Right atrium auricular region (tissue), 2 donors: Measurements from ENCODE around the gene LIMCH1. TPM values are rescaled to one million over a fixed set of nuclear protein-coding genes. Genes with fewer than 3 reads are reported as not detected.

Experiments
- DNase-seq: peaks from one replicate; pipeline ENCODE4 v3.0.0-alpha.2; 2019; ENCODE audit warnings: low spot score
- H3K27ac ChIP-seq, 2 donors: fragments of 200-600 bp; sonication (generic); 1 replicate in 1 of 2; 2 replicates in 1 of 2; pipeline ENCODE4 v1.5.1; 2016 to 2019
- H3K27me3 ChIP-seq, 2 donors: fragments of 200-600 bp; sonication (generic); one replicate each; pipeline versions ENCODE4 v1.5.1 to v1.6.0; 2017 to 2019
- H3K36me3 ChIP-seq: fragments of 200-600 bp; sonication (generic); one replicate; pipeline ENCODE4 v1.5.1; 2016
- H3K4me1 ChIP-seq, 2 donors: fragments of 200-600 bp; sonication (generic); one replicate each; pipeline versions ENCODE4 v1.5.1 to v1.6.0; 2017 to 2019
- H3K4me3 ChIP-seq, 2 donors: fragments of 200-600 bp; sonication (generic); 1 replicate in 1 of 2; 2 replicates in 1 of 2; pipeline ENCODE4 v1.5.1; 2017 to 2019; ENCODE audit warnings: mild to moderate bottlenecking in 1 of 2, moderate library complexity in 1 of 2
- H3K9me3 ChIP-seq, 2 donors: fragments of 200-600 bp; sonication (generic); one replicate each; pipeline ENCODE4 v1.5.1; 2019
- total RNA-seq, 2 donors: library from RNA; depleted of rRNA; stranded (reverse); fragments of >200 nt; gene quantifications; one replicate each; pipeline ENCODE4 v1.1.0, GENCODE V29; 2016
- TF ChIP-seq, protein P1 (sequence below), 2 donors: fragments of 200-600 bp; sonication (generic); IDR thresholded peaks; one replicate each; pipeline ENCODE4 v1.5.1; 2019; ENCODE audit warnings: antibody characterized with exemption in 2 of 2

Gene LIMCH1
- total RNA-seq, 2 donors from 2014 or later, result 76.1 to 101 TPM

GRCh38 chr4:41514169-41514568 lies 23.8 kb upstream of the LIMCH1 start:
- Histone ChIP-seq H3K36me3 (no peaks in the 10 kb centered on the region), H3K9me3 (no peaks in the 10 kb centered on the region), H3K27ac (no peak overlapping the region), H3K4me3 (no peak overlapping the region), H3K27me3 (no peaks in the 10 kb centered on the region), H3K4me1 (peaks cover 0 to 15% of the 10 kb centered on the region in 2 donors)
- DNase-seq, result no peak
- TF ChIP-seq, protein P1, sequence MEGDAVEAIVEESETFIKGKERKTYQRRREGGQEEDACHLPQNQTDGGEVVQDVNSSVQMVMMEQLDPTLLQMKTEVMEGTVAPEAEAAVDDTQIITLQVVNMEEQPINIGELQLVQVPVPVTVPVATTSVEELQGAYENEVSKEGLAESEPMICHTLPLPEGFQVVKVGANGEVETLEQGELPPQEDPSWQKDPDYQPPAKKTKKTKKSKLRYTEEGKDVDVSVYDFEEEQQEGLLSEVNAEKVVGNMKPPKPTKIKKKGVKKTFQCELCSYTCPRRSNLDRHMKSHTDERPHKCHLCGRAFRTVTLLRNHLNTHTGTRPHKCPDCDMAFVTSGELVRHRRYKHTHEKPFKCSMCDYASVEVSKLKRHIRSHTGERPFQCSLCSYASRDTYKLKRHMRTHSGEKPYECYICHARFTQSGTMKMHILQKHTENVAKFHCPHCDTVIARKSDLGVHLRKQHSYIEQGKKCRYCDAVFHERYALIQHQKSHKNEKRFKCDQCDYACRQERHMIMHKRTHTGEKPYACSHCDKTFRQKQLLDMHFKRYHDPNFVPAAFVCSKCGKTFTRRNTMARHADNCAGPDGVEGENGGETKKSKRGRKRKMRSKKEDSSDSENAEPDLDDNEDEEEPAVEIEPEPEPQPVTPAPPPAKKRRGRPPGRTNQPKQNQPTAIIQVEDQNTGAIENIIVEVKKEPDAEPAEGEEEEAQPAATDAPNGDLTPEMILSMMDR (IDR thresholded peaks at IDR 0.05), result no peak

DNA sequence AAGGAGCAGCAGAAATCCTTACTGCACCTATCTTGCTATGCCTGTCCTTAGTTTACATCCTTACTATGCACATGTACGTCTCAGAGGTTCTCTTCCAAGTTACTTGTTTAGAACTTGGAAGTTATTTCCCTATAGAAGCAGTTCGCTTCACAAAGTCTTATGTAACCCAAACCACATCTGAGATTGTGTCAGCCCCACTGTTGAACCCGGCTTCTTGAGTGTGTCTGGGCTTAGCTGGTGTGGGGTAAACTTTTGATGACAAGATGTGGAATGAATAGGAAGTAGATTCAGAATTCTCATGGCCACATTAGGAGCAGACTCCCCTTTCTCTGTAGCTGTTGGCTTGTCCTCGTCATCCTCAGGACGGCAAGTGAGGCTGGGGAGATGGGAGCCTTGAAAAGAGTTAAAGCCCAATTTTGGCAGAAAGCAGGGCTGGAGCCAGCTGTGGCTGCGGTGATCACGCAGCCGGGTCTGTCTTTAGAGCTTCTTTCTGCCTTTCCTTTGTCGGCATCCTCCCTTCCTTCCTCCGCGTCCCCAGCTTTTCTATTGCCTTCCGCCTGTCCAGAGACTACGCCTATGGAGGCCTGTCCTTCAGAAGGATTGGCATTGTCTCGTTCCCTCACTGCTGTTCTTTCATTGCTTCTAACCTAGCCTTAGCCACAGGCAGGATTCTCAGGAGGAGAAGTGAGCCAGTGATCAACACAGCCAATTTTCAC lies 23.0 kb upstream of the LIMCH1 start:
- Histone ChIP-seq H3K4me1 (peaks cover 0 to 9% of the 10 kb centered on the region in 2 donors), H3K4me3 (no peak overlapping the region), H3K27me3 (no peaks in the 10 kb centered on the region), H3K27ac (no peak overlapping the region), H3K36me3 (no peaks in the 10 kb centered on the region), H3K9me3 (no peaks in the 10 kb centered on the region)
- DNase-seq, result no peak
- TF ChIP-seq, protein P1 (IDR thresholded peaks at IDR 0.05), result no peak

- H3K27ac ChIP-seq, result no peak overlapping the region
- TF ChIP-seq, protein P1 (IDR thresholded peaks at IDR 0.05), result no peak
- DNase-seq, result no peak
These were observed 20.8 kb upstream of the LIMCH1 start for GRCh38 chr4:41517121-41517520.

GRCh38 chr4:41517747-41518146 lies 20.2 kb upstream of the LIMCH1 start:
- Histone ChIP-seq H3K27ac (no peak overlapping the region), H3K4me3 (no peak overlapping the region), H3K36me3 (no peaks in the 10 kb centered on the region), H3K4me1 (peaks cover 0 to 9% of the 10 kb centered on the region in 2 donors), H3K9me3 (no peaks in the 10 kb centered on the region), H3K27me3 (no peaks in the 10 kb centered on the region)
- TF ChIP-seq, protein P1 (IDR thresholded peaks at IDR 0.05), result no peak
- no peak for DNase-seq

More at GRCh38 chr4:41517121-41517520, 20.8 kb upstream of the LIMCH1 start:
- Histone ChIP-seq H3K36me3 (no peaks in the 10 kb centered on the region), H3K9me3 (no peaks in the 10 kb centered on the region), H3K4me1 (peaks cover 0 to 9% of the 10 kb centered on the region in 2 donors), H3K27me3 (no peaks in the 10 kb centered on the region), H3K4me3 (no peak overlapping the region)

GRCh38 chr4:41524425-41524824 lies 13.5 kb upstream of the LIMCH1 start:
- Histone ChIP-seq H3K4me1 (no peaks in the 10 kb centered on the region), H3K9me3 (no peaks in the 10 kb centered on the region), H3K4me3 (no peak overlapping the region), H3K36me3 (no peaks in the 10 kb centered on the region), H3K27ac (no peak overlapping the region), H3K27me3 (no peaks in the 10 kb centered on the region)
- TF ChIP-seq, protein P1 (IDR thresholded peaks at IDR 0.05), result no peak
- DNase-seq, result no peak

- TF ChIP-seq, protein P1 (IDR thresholded peaks at IDR 0.05), result no peak
- no peak overlapping the region for H3K27ac ChIP-seq
- H3K36me3 ChIP-seq, result no peaks in the 10 kb centered on the region
- H3K27me3 ChIP-seq, result no peaks in the 10 kb centered on the region
- no peaks in the 10 kb centered on the region for H3K9me3 ChIP-seq
- H3K4me3 ChIP-seq, result no peak overlapping the region
- no peaks in the 10 kb centered on the region for H3K4me1 ChIP-seq
- DNase-seq, result no peak
These were observed 12.8 kb upstream of the LIMCH1 start for GRCh38 chr4:41525129-41525528.
